ENCODE measurements around the gene FKBP15.

DNA sequence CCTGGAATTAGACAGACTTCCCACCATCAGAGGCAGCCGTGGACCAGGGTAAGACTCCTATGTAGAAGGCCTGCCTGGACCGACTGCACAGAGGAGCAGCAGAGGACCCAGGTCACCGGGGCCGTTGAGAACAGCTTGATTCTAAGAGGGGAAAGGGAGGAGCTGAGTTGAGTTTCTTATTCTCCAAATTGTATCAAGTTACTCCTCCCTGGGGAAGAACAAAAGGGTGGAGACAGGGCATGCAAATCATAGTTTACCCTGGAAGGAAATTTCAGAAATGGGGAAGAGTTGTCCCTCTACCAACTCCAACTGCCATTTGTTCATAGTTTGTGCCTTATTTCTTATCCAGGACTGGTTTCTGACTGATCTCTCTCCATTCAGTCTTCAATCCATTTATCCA lies 91.2 kb downstream of the FKBP15 start:
- TF ChIP-seq, protein P1, sequence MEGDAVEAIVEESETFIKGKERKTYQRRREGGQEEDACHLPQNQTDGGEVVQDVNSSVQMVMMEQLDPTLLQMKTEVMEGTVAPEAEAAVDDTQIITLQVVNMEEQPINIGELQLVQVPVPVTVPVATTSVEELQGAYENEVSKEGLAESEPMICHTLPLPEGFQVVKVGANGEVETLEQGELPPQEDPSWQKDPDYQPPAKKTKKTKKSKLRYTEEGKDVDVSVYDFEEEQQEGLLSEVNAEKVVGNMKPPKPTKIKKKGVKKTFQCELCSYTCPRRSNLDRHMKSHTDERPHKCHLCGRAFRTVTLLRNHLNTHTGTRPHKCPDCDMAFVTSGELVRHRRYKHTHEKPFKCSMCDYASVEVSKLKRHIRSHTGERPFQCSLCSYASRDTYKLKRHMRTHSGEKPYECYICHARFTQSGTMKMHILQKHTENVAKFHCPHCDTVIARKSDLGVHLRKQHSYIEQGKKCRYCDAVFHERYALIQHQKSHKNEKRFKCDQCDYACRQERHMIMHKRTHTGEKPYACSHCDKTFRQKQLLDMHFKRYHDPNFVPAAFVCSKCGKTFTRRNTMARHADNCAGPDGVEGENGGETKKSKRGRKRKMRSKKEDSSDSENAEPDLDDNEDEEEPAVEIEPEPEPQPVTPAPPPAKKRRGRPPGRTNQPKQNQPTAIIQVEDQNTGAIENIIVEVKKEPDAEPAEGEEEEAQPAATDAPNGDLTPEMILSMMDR (optimal IDR thresholded peaks at IDR 0.05 in 1 of 3, IDR thresholded peaks at IDR 0.05 in 1 of 3, conservative IDR thresholded peaks at IDR 0.05 in 1 of 3; ENCODE audit: extremely low read depth in 1 of 3, insufficient read depth in 2 of 3, low read length in 3 of 3), result no peak
- no peak for TF ChIP-seq EZH2 (IDR thresholded peaks at IDR 0.05; ENCODE audit: low read length)
